Thymus (tissue), 11 donors: ENCODE data around the gene IGF1R. TPM values are rescaled to one million over a fixed set of nuclear protein-coding genes. Genes with fewer than 3 reads are reported as not detected.

ENCODE experiments used
- DNase-seq, 9 donors: peaks; one replicate each; pipeline ENCODE4 v3.0.0-alpha.2; 2013; ENCODE audit warnings: low spot score in 9 of 9, low read depth in 6 of 9, missing footprints in 1 of 9
- H3K27ac ChIP-seq, 2 donors: one replicate each; pipeline ENCODE4 v1.5.1; 2013; ENCODE audit warnings: control low read depth in 1 of 2, low read depth in 1 of 2, low read length in 1 of 2, mild to moderate bottlenecking in 1 of 2, moderate library complexity in 1 of 2
- H3K27me3 ChIP-seq, 2 donors: one replicate each; pipeline ENCODE4 v1.5.1; 2013; ENCODE audit warnings: low read length in 1 of 2; ENCODE audit not compliant: control insufficient read depth in 2 of 2, insufficient read depth in 1 of 2
- H3K36me3 ChIP-seq, 2 donors: one replicate each; pipeline ENCODE4 v1.5.1; 2013; ENCODE audit warnings: low read length in 1 of 2, mild to moderate bottlenecking in 1 of 2, moderate library complexity in 1 of 2; ENCODE audit not compliant: control insufficient read depth in 2 of 2, insufficient read depth in 2 of 2
- H3K4me1 ChIP-seq, 2 donors: one replicate each; pipeline ENCODE4 v1.5.1; 2013; ENCODE audit warnings: low read length in 2 of 2; ENCODE audit not compliant: control insufficient read depth in 2 of 2, insufficient read depth in 2 of 2
- H3K4me3 ChIP-seq, 2 donors: one replicate each; pipeline ENCODE4 v1.5.1; 2013; ENCODE audit warnings: low read length in 2 of 2, control low read depth in 1 of 2, mild to moderate bottlenecking in 1 of 2
- H3K9me3 ChIP-seq, 2 donors: one replicate each; pipeline ENCODE4 v1.5.1; 2013; ENCODE audit warnings: low read length in 1 of 2, mild to moderate bottlenecking in 1 of 2; ENCODE audit not compliant: control insufficient read depth in 2 of 2, insufficient read depth in 1 of 2
- WGBS: extraction: QIAGEN DNeasy Blood & Tissue Kit; methylation state at CpG from one replicate; pipeline ENCODE4 v1.1.7; 2013; 5-methylcytosine and 5-hydroxymethylcytosine counted together
- polyA plus RNA-seq: library from polyadenylated mRNA; stranded (reverse); fragments of 200-250 nt; gene quantifications from one replicate; pipeline ENCODE4 v1.2.3, GENCODE V29; 2013
- total RNA-seq: library from RNA; stranded (reverse); fragments of 120-200 nt; gene quantifications from one replicate; pipeline ENCODE4 v1.2.4, GENCODE V29; 2013
- donor health status: healthy.

Gene IGF1R
- total and polyA plus RNA-seq, 2 donors, result 10.0 to 11.0 TPM

DNA sequence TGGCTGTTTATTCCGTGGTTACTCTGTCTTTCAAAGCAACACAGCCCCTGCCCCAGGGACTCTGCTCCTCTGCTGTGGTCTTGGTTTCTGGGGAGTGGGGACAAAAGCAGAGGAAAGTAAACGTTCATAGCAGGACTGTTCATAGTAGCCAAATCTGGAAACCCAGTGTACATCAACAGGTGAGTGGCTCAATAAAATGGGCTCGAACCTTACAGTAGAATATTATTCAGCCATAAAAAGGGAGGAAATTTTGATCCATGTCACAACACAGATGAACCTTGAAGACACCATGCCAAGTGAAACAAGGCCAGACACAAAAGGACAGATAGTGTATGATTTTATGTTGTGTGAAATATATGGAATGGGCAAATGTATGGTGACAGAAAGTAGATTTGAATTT, 269.1 kb downstream of the IGF1R start:
- H3K4me3 ChIP-seq, result no peak overlapping the region
- peaks cover 0 to 3% of the 10 kb centered on the region in 2 donors for H3K9me3 ChIP-seq
- DNase-seq, result no peak
- H3K36me3 ChIP-seq, result peaks cover 25 to 71% of the 10 kb centered on the region in 2 donors
- 46% methylated on average over 3 of the region's 3 CpGs for WGBS
- peak overlapping the region in 1 of 2 donors; percentile 50 for H3K27ac ChIP-seq
- no peaks in the 10 kb centered on the region for H3K27me3 ChIP-seq
- H3K4me1 ChIP-seq, result peaks cover 16 to 54% of the 10 kb centered on the region in 2 donors

- H3K27ac ChIP-seq, result no peak overlapping the region
- WGBS, result 83% methylated on average over 10 of the region's 10 CpGs
- H3K9me3 ChIP-seq, result peaks cover 0 to 3% of the 10 kb centered on the region in 2 donors
- no peaks in the 10 kb centered on the region for H3K27me3 ChIP-seq
- no peak for DNase-seq
- H3K4me1 ChIP-seq, result peaks cover 12 to 44% of the 10 kb centered on the region in 2 donors
- H3K4me3 ChIP-seq, result no peak overlapping the region
- peaks cover 30 to 81% of the 10 kb centered on the region in 2 donors for H3K36me3 ChIP-seq
Measured at GRCh38 chr15:98920091-98920880, 271.9 kb downstream of the IGF1R start.

DNA sequence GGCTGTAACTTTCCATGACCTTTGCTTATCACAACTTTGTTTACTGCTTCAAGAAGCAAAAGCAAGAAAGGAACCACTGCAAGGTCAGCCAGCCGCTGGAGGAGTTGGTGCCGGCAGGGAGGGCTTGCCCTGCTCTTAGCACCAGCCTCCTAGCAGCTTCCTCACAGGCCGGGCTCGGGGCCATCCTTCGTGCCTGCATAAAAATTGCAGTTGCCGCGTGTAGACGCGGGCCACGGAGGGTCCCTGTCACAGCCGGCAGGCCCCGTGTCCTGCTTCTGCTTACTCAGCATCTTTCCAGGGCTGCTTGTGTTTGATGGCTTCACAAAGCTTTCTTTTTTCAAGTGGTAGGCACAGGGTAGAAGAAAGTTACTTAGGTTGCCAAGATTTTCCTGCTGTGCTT, 274.8 kb downstream of the IGF1R start:
- Histone ChIP-seq H3K9me3 (peaks cover 0 to 3% of the 10 kb centered on the region in 2 donors), H3K36me3 (peaks cover 21 to 66% of the 10 kb centered on the region in 2 donors), H3K4me3 (no peak overlapping the region), H3K4me1 (peaks cover 4 to 24% of the 10 kb centered on the region in 2 donors), H3K27me3 (no peaks in the 10 kb centered on the region), H3K27ac (peak overlapping the region in 1 of 2 donors; percentile 40)
- DNase-seq, result no peak
- 94% methylated on average over 12 of the region's 12 CpGs for WGBS

- H3K27ac ChIP-seq, result peak overlapping the region in 1 of 2 donors; percentile 40
- no peaks in the 10 kb centered on the region for H3K27me3 ChIP-seq
- no peak for DNase-seq
- H3K9me3 ChIP-seq, result peaks cover 0 to 3% of the 10 kb centered on the region in 2 donors
- peaks cover 4 to 24% of the 10 kb centered on the region in 2 donors for H3K4me1 ChIP-seq
- WGBS, result 88% methylated on average over 10 of the region's 10 CpGs
- H3K4me3 ChIP-seq, result no peak overlapping the region
- H3K36me3 ChIP-seq, result peaks cover 24 to 66% of the 10 kb centered on the region in 2 donors
Measured at GRCh38 chr15:98923579-98923978, 275.2 kb downstream of the IGF1R start.

DNA sequence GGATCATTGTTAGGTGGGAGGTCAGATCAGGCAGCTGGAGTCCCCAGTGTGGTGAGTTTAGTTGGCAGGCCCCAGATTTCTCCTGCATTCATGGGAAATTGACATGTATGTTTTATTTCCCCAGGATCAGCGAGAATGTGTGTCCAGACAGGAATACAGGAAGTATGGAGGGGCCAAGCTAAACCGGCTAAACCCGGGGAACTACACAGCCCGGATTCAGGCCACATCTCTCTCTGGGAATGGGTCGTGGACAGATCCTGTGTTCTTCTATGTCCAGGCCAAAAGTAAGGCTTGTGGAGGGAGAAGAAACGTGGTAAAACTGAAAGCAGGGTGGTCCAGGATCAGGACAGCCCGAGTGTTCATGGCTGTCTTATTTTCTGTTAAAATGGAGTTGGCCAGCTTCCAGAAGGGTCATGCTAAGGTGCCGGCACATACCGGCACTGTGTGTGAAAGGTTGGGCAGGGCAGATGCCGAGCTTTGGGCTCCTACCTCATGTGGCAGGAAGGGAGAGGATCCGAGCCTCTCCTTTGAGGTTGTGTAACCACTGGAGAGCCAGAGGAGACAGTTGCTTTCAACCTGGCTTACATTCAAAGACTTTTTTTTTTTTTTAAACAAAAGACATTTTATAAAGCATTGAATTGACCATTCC, 276.2 kb downstream of the IGF1R start:
- H3K4me3 ChIP-seq, result no peak overlapping the region
- peaks cover 4 to 18% of the 10 kb centered on the region in 2 donors for H3K4me1 ChIP-seq
- DNase-seq, result no peak
- WGBS, result 90% methylated on average over 11 of the region's 11 CpGs
- no peaks in the 10 kb centered on the region for H3K27me3 ChIP-seq
- H3K36me3 ChIP-seq, result peaks cover 24 to 60% of the 10 kb centered on the region in 2 donors
- H3K27ac ChIP-seq, result peak overlapping the region; percentile 48 to 58
- H3K9me3 ChIP-seq, result peaks cover 0 to 3% of the 10 kb centered on the region in 2 donors

GRCh38 chr15:98926236-98926635, 277.9 kb downstream of the IGF1R start:
- Histone ChIP-seq H3K4me3 (no peak overlapping the region), H3K36me3 (peaks cover 25 to 59% of the 10 kb centered on the region in 2 donors), H3K27me3 (no peaks in the 10 kb centered on the region), H3K4me1 (peaks cover 0 to 22% of the 10 kb centered on the region in 2 donors), H3K9me3 (no peaks in the 10 kb centered on the region), H3K27ac (no peak overlapping the region)
- no peak for DNase-seq
- 100% methylated on average over 1 of the region's 1 CpG for WGBS

DNA sequence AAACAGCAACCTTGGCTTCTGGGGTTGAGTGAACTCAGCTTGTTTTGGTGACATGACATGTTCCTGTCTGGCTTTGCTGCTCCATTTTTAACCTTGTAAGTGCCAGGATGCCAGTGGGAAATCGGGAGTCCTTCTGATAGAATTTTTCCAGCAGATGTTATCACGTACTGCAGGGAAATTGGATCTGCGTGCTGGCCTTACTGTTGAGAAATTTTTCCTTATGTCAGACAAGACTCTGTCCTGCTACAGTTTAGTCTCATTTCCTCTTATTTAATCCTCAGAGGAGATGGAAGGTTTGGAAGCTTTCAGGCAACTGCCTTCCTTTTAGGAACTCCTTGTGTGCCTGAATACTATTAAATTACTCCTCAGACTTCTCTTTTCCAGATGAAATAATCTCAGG, 278.7 kb downstream of the IGF1R start:
- H3K27me3 ChIP-seq, result no peaks in the 10 kb centered on the region
- no peak overlapping the region for H3K4me3 ChIP-seq
- peaks cover 25 to 51% of the 10 kb centered on the region in 2 donors for H3K36me3 ChIP-seq
- H3K9me3 ChIP-seq, result no peaks in the 10 kb centered on the region
- peak overlapping the region; percentile 36 to 39 for H3K27ac ChIP-seq
- peaks cover 0 to 26% of the 10 kb centered on the region in 2 donors for H3K4me1 ChIP-seq
- DNase-seq, result no peak
- WGBS, result 88% methylated on average over 3 of the region's 3 CpGs

- Histone ChIP-seq H3K4me1 (peaks cover 0 to 24% of the 10 kb centered on the region in 2 donors), H3K36me3 (peaks cover 16 to 41% of the 10 kb centered on the region in 2 donors), H3K27me3 (no peaks in the 10 kb centered on the region), H3K4me3 (no peak overlapping the region), H3K9me3 (no peaks in the 10 kb centered on the region), H3K27ac (peak overlapping the region in 1 of 2 donors; percentile 46)
- 95% methylated on average over 2 of the region's 2 CpGs for WGBS
- DNase-seq, result no peak
Measured at GRCh38 chr15:98927996-98928395, 279.7 kb downstream of the IGF1R start.

DNA sequence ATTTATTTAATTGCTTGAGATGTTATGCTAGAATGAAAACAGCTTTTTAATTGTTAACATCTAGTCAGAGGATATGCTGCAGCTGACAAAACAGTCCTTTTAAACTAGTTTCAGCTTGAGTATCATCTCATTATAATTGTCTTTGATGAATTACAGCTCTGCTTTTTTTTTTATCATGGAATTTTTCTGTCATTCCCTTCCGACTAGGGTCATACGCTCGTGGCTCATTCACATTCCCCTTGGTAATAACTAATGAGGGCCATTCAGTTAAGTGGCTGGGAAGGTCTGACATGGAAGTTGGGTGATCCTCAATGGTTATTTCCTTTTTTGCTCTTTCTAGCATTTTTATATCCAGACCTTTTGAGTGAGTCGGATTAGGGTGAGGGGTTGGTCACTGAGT, 282.2 kb downstream of the IGF1R start:
- peaks cover 0 to 30% of the 10 kb centered on the region in 2 donors for H3K4me1 ChIP-seq
- H3K4me3 ChIP-seq, result no peak overlapping the region
- peaks cover 7 to 26% of the 10 kb centered on the region in 2 donors for H3K36me3 ChIP-seq
- no peak for DNase-seq
- peak overlapping the region in 1 of 2 donors; percentile 28 for H3K27ac ChIP-seq
- H3K9me3 ChIP-seq, result no peaks in the 10 kb centered on the region
- WGBS, result 91% methylated on average over 4 of the region's 4 CpGs
- no peaks in the 10 kb centered on the region for H3K27me3 ChIP-seq
